HG02759 (cell line): ENCODE data around the gene RNU1-3.
"Not testable (repeated sequence)": the region's sequence is repeated elsewhere in the genome, so short reads cannot be mapped to it uniquely, and the experiment has no call there.

Experiments
- ATAC-seq: cut with Tn5 transposase; IDR thresholded peaks from one replicate; pipeline ENCODE4 v1.9.1; 2021; ENCODE audit warnings: mild to moderate bottlenecking, moderate library complexity; ENCODE audit not compliant: unreplicated experiment

RNU1-3 gene

GRCh38 chr1:16621681-16622315 lies 45.0 kb downstream of the RNU1-3 start:
- not testable (repeated sequence) for ATAC-seq

- ATAC-seq: no peak
Measured at GRCh38 chr1:16621300-16621658, 45.5 kb downstream of the RNU1-3 start.

GRCh38 chr1:16619803-16620501 lies 46.8 kb downstream of the RNU1-3 start:
- not testable (repeated sequence) for ATAC-seq

GRCh38 chr1:16618719-16619118 lies 48.0 kb downstream of the RNU1-3 start:
- no peak for ATAC-seq

GRCh38 chr1:16617778-16618580 lies 48.8 kb downstream of the RNU1-3 start:
- no peak for ATAC-seq

GRCh38 chr1:16617114-16617631 lies 49.6 kb downstream of the RNU1-3 start:
- ATAC-seq: no peak
